CD4-positive, alpha-beta memory T cell (primary cell): Measurements from ENCODE around the gene ONECUT1. TPM values are rescaled to one million over a fixed set of nuclear protein-coding genes. Genes with fewer than 3 reads are reported as not detected.

ENCODE experiments used
- CTCF ChIA-PET: fragments of 350-600 bp; sonication (Branson Sonifier 250); formaldehyde crosslinking; loops from one replicate; lab custom pipeline; 2021; ENCODE audit warnings: inconsistent platforms; ENCODE audit not compliant: partially characterized antibody; lab: Charles Lee
- POLR2A ChIA-PET: fragments of 350-600 bp; sonication (Branson Sonifier 250); formaldehyde crosslinking; loops from one replicate; lab custom pipeline; 2021; ENCODE audit not compliant: partially characterized antibody; lab: Charles Lee
- DNase-seq, 5 donors: peaks; one replicate each; pipeline versions ENCODE4 v3.0.0 to v3.0.0-alpha.2; 2020 to 2022; ENCODE audit warnings: mixed read lengths in 1 of 5
- H3K27ac ChIP-seq: one replicate; pipeline ENCODE4 v1.7.0; 2013; ENCODE audit warnings: low read depth, low read length
- H3K27me3 ChIP-seq: 2 replicates; pipeline ENCODE4 v1.7.0; 2013; ENCODE audit warnings: mild to moderate bottlenecking, low read length, moderate library complexity; ENCODE audit not compliant: insufficient read depth
- H3K36me3 ChIP-seq: 2 replicates; pipeline ENCODE4 v1.7.0; 2013; ENCODE audit warnings: mild to moderate bottlenecking, low read length, moderate library complexity; ENCODE audit not compliant: insufficient read depth
- H3K4me1 ChIP-seq: 2 replicates; pipeline ENCODE4 v1.7.0; 2013; ENCODE audit warnings: mild to moderate bottlenecking, low read length, moderate library complexity; ENCODE audit not compliant: insufficient read depth
- H3K4me3 ChIP-seq, 2 donors: one replicate each; pipeline ENCODE4 v1.7.0; 2013; ENCODE audit warnings: low read length in 2 of 2, mild to moderate bottlenecking in 1 of 2
- H3K9me3 ChIP-seq, 2 donors: one replicate each; pipeline ENCODE4 v1.7.0; 2013; ENCODE audit warnings: low read length in 2 of 2, control low read depth in 1 of 2; ENCODE audit not compliant: control insufficient read depth in 1 of 2
- H3K27ac Mint-ChIP-seq, 7 donors: one replicate each; pipeline ENCODE4 v1.8.0; 2020 to 2021; ENCODE audit warnings: mixed read lengths in 7 of 7, mild to moderate bottlenecking in 6 of 7, inconsistent platforms in 3 of 7, moderate library complexity in 3 of 7
- H3K27me3 Mint-ChIP-seq, 2 donors: one replicate each; pipeline ENCODE4 v1.8.0; 2020 to 2021; ENCODE audit warnings: mixed read lengths in 2 of 2
- H3K36me3 Mint-ChIP-seq, 2 donors: one replicate each; pipeline ENCODE4 v1.8.0; 2020 to 2021; ENCODE audit warnings: mixed read lengths in 2 of 2, inconsistent platforms in 1 of 2, mild to moderate bottlenecking in 1 of 2
- H3K4me1 Mint-ChIP-seq, 4 donors: one replicate each; pipeline ENCODE4 v1.8.0; 2020 to 2021; ENCODE audit warnings: mixed read lengths in 4 of 4, mild to moderate bottlenecking in 1 of 4
- H3K4me3 Mint-ChIP-seq, 8 donors: one replicate each; pipeline ENCODE4 v1.8.0; 2020 to 2021; ENCODE audit warnings: mixed read lengths in 8 of 8, mild to moderate bottlenecking in 7 of 8, moderate library complexity in 6 of 8, inconsistent platforms in 3 of 8
- H3K9me3 Mint-ChIP-seq, 8 donors: one replicate each; pipeline ENCODE4 v1.8.0; 2020 to 2021; ENCODE audit warnings: mixed read lengths in 8 of 8, mild to moderate bottlenecking in 5 of 8, inconsistent platforms in 3 of 8, moderate library complexity in 1 of 8
- intact Hi-C: fragments of 100-400 bp; cut with micrococcal nuclease; formaldehyde crosslinking; loops from one replicate; pipeline ENCODE4 v1.15.1; 2023
- polyA plus RNA-seq, 2 donors: library from polyadenylated mRNA; unstranded; fragments of 300-500 nt; fragmentation: Illumina TruSeq; gene quantifications; one replicate each; pipeline ENCODE4 v1.2.3, GENCODE V29; 2021
- total RNA-seq, 2 experiments: library from RNA; stranded (reverse); gene quantifications; one replicate each; pipeline ENCODE4 v1.2.3, GENCODE V29; 2021

The ONECUT1 gene
- total and polyA plus RNA-seq, 4 experiments from 2014 or later = not detected

- Mint-ChIP-seq H3K4me3 (no peak overlapping the region), H3K9me3 (no peaks in the 10 kb centered on the region), H3K36me3 (no peaks in the 10 kb centered on the region), H3K27ac (no peak overlapping the region), H3K4me1 (peaks cover 0 to 2% (median 1%) of the 10 kb centered on the region in 4 donors), H3K27me3 (peaks cover 8% of the 10 kb centered on the region in 2 donors)
- DNase-seq = no peak
- no peak overlapping the region for H3K4me3 ChIP-seq
- POLR2A ChIA-PET = no interaction called here
- intact Hi-C loops = loop anchor here (10.0 kb wide), 2 partner anchors 133 to 173 kb away; partner anchors contain the start of gene ARPP19
- no peaks in the 10 kb centered on the region for H3K27me3 ChIP-seq
- H3K4me1 ChIP-seq = no peaks in the 10 kb centered on the region
- CTCF ChIA-PET = interaction anchor here (1.0 to 1.7 kb wide), 4 partner anchors 100 to 481 kb away, joined by 3 to 15 read pairs (median 10); no protein-coding TSS in a partner anchor
- no peak overlapping the region for H3K27ac ChIP-seq
- no peaks in the 10 kb centered on the region for H3K36me3 ChIP-seq
- no peaks in the 10 kb centered on the region for H3K9me3 ChIP-seq
These were observed 52.4 kb downstream of the ONECUT1 start for GRCh38 chr15:52737720-52738119.

DNA sequence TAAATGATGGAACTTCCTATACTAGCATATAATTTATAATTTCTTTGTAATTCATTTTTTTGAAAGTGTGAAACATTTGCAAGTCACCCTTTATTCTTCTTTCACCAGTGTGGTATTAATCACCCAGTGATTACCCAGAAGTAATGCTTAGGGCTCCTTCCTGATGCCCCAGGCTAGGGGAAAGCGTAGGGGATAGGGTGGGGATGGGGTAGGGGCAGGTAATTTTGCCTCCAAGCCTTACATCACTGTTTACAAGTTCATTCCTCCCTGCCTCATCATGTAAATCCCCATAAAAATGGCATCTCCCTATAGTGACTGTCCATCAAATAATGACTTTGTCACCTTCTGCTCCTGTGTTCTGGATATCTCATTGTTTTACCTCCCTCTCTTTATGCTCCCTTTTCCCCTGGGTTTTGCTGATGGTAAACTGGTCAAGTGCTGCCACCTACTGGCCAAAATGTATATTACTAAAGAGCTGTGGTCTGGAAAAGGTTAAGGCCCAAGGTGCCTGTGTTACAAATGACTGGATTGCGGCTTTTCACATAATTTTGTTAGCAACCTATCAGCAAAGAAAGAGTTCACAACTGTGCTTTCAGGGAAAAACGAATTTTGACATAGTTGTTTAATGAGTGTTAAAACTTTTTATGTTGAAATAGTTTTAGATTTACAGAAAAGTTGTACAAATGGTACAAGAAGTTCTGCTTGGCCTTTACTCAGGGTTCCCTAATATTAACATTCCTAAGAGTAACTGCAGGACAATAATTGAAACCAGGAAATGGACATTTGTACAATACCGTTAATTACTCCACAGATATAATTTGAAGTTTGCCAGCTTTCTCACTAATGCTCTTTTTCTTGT, 54.7 kb downstream of the ONECUT1 start:
- Histone ChIP-seq H3K27ac (no peak overlapping the region), H3K4me3 (no peak overlapping the region), H3K4me1 (peaks cover 3% of the 10 kb centered on the region), H3K27me3 (no peaks in the 10 kb centered on the region), H3K9me3 (no peaks in the 10 kb centered on the region), H3K36me3 (no peaks in the 10 kb centered on the region)
- Mint-ChIP-seq H3K9me3 (no peaks in the 10 kb centered on the region), H3K27ac (peak overlapping the region in 2 of 7 donors; percentile 7 to 47), H3K36me3 (no peaks in the 10 kb centered on the region), H3K4me3 (no peak overlapping the region), H3K4me1 (peaks cover 1 to 5% (median 3%) of the 10 kb centered on the region in 4 donors), H3K27me3 (peaks cover 6 to 7% of the 10 kb centered on the region in 2 donors)
- ChIA-PET CTCF (interaction anchor here (0.6 to 7.8 kb wide), 27 partner anchors 12 to 483 kb away, joined by 3 to 190 read pairs (median 4); partner anchors contain the start of genes ARPP19 and ATOSA), POLR2A (interaction anchor here (0.6 to 3.0 kb wide), 7 partner anchors 61 to 478 kb away, joined by 3 to 12 read pairs (median 3); no protein-coding TSS in a partner anchor)
- intact Hi-C loops = loop anchor here (1.0 to 10.0 kb wide), 5 partner anchors 131 to 479 kb away; partner anchors contain the start of gene ARPP19
- DNase-seq = peak; percentile 76 to 83 (median 77)

DNA sequence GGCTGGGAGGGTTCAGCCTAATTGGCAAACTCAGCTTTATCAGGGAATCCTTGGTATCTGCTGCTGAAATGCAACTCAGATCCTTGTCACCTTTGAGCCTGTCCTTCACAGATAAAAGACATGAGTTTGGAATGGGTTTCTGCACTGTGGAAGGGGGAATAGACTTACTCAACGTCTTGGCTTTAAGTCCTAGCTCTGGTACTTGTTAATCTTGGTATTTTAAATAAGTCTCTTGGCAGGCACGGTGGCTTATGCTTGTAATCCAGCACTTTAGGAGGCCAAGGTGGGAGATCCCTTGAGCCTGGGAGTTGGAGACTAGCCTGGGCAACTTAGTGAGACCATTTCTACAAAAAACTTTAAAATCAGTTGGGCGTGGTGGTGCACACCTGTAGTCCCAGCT, 55.8 kb downstream of the ONECUT1 start:
- Histone ChIP-seq H3K27ac (no peak overlapping the region), H3K27me3 (no peaks in the 10 kb centered on the region), H3K4me1 (peaks cover 14% of the 10 kb centered on the region), H3K36me3 (no peaks in the 10 kb centered on the region), H3K4me3 (no peak overlapping the region), H3K9me3 (no peaks in the 10 kb centered on the region)
- Mint-ChIP-seq H3K4me1 (peaks cover 9 to 15% (median 11%) of the 10 kb centered on the region in 4 donors), H3K4me3 (no peak overlapping the region), H3K27me3 (peaks cover under 1 to 2% of the 10 kb centered on the region in 2 donors), H3K27ac (no peak overlapping the region), H3K9me3 (no peaks in the 10 kb centered on the region), H3K36me3 (no peaks in the 10 kb centered on the region)
- intact Hi-C loops = loop anchor here (5.0 to 10.0 kb wide), 4 partner anchors 130 to 557 kb away; partner anchors contain the start of gene ARPP19
- ChIA-PET POLR2A (interaction anchor here (1.5 to 3.0 kb wide), 2 partner anchors 403 to 477 kb away, joined by 5 to 12 read pairs; no protein-coding TSS in a partner anchor), CTCF (interaction anchor here (0.8 to 7.8 kb wide), 22 partner anchors 15 to 507 kb away, joined by 3 to 190 read pairs (median 4); partner anchors contain the start of gene ATOSA)
- DNase-seq = no peak

GRCh38 chr15:52733696-52734255, 56.4 kb downstream of the ONECUT1 start:
- no peak for DNase-seq
- no peak overlapping the region for H3K4me3 Mint-ChIP-seq
- no peaks in the 10 kb centered on the region for H3K9me3 Mint-ChIP-seq
- Histone ChIP-seq H3K4me1 (peaks cover 16% of the 10 kb centered on the region), H3K9me3 (no peaks in the 10 kb centered on the region), H3K36me3 (no peaks in the 10 kb centered on the region), H3K4me3 (no peak overlapping the region), H3K27me3 (no peaks in the 10 kb centered on the region), H3K27ac (no peak overlapping the region)
- no peaks in the 10 kb centered on the region for H3K36me3 Mint-ChIP-seq
- CTCF ChIA-PET = interaction anchor here (0.6 to 7.8 kb wide), 19 partner anchors 16 to 507 kb away, joined by 3 to 190 read pairs (median 4); partner anchors contain the start of gene ATOSA
- peaks cover 11 to 17% (median 15%) of the 10 kb centered on the region in 4 donors for H3K4me1 Mint-ChIP-seq
- H3K27me3 Mint-ChIP-seq = peaks cover 0 to 2% of the 10 kb centered on the region in 2 donors
- peak overlapping the region in 2 of 7 donors; percentile 55 to 69 for H3K27ac Mint-ChIP-seq
- POLR2A ChIA-PET = interaction anchor here (1.5 to 3.0 kb wide), 2 partner anchors 402 to 476 kb away, joined by 5 to 12 read pairs; no protein-coding TSS in a partner anchor
- intact Hi-C loops = loop anchor here (5.0 to 10.0 kb wide), 4 partner anchors 129 to 556 kb away; partner anchors contain the start of gene ARPP19

DNA sequence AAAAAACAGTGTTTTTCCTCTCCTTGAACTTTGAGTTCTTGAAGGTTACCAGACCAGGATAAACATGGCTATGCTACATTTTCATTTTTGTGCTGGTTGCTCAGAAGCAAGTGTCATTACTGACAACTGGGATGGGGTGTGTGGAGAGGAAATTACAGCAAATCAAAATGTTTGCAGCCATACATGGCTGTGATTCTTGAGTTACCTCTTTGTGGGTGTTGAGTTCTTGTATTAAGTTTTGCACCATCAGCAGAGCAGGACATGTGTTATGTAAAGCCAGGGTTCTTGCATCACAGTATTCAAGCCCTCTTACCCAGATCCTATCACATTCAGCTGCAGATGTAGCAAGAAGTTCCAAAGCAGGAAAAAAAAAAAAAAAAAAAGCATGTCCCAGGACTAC, 57.0 kb downstream of the ONECUT1 start:
- Mint-ChIP-seq H3K4me3 (no peak overlapping the region), H3K4me1 (peaks cover 11 to 17% (median 15%) of the 10 kb centered on the region in 4 donors), H3K27me3 (no peaks in the 10 kb centered on the region), H3K9me3 (no peaks in the 10 kb centered on the region), H3K36me3 (no peaks in the 10 kb centered on the region), H3K27ac (peak overlapping the region in 3 of 7 donors; percentile 32 to 69 (median 46))
- POLR2A ChIA-PET = interaction anchor here (3.0 kb wide), 1 partner anchor 476 kb away, joined by 12 read pairs; no protein-coding TSS in a partner anchor
- H3K27ac ChIP-seq = no peak overlapping the region
- no peak for DNase-seq
- intact Hi-C loops = loop anchor here (5.0 to 10.0 kb wide), 4 partner anchors 128 to 556 kb away; partner anchors contain the start of gene ARPP19
- H3K4me3 ChIP-seq = no peak overlapping the region
- H3K36me3 ChIP-seq = no peaks in the 10 kb centered on the region
- no peaks in the 10 kb centered on the region for H3K27me3 ChIP-seq
- CTCF ChIA-PET = interaction anchor here (0.6 to 7.8 kb wide), 9 partner anchors 52 to 477 kb away, joined by 3 to 190 read pairs (median 13); partner anchors contain the start of gene ATOSA
- H3K4me1 ChIP-seq = peaks cover 16% of the 10 kb centered on the region
- H3K9me3 ChIP-seq = no peaks in the 10 kb centered on the region

DNA sequence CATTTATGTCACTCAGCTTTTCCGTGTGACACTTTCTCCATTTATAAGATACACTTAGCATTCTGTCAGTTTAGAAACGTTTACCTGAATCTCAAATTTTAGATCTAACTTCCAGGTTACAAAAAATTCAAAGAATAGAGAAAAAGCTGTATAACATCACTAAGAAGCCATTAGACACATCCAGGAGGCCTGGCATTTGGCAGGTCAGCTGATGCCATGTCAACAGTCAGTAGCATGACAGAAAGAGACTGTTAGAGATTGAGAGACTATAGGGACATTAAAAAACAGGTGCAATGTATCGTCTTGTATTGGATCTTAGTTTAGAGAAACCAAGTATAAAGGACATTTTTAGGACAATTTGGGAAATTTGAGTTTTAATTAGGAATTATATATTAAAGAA, 57.6 kb downstream of the ONECUT1 start:
- no peaks in the 10 kb centered on the region for H3K27me3 Mint-ChIP-seq
- H3K36me3 ChIP-seq = no peaks in the 10 kb centered on the region
- H3K27ac ChIP-seq = no peak overlapping the region
- H3K9me3 Mint-ChIP-seq = no peaks in the 10 kb centered on the region
- POLR2A ChIA-PET = interaction anchor here (4.5 kb wide), 1 partner anchor 54 kb away, joined by 49 read pairs; the partner anchor contains the start of gene ATOSA
- intact Hi-C loops = loop anchor here (5.0 to 10.0 kb wide), 4 partner anchors 128 to 555 kb away; partner anchors contain the start of gene ARPP19
- H3K27me3 ChIP-seq = no peaks in the 10 kb centered on the region
- no peak overlapping the region for H3K4me3 Mint-ChIP-seq
- H3K4me1 ChIP-seq = peaks cover 16% of the 10 kb centered on the region
- peak overlapping the region in 3 of 7 donors; percentile 11 to 74 (median 21) for H3K27ac Mint-ChIP-seq
- peaks cover 11 to 19% (median 15%) of the 10 kb centered on the region in 4 donors for H3K4me1 Mint-ChIP-seq
- no peak for DNase-seq
- no peaks in the 10 kb centered on the region for H3K36me3 Mint-ChIP-seq
- no peak overlapping the region for H3K4me3 ChIP-seq
- no peaks in the 10 kb centered on the region for H3K9me3 ChIP-seq
- CTCF ChIA-PET = interaction anchor here (1.0 to 7.8 kb wide), 8 partner anchors 51 to 476 kb away, joined by 3 to 190 read pairs (median 20); partner anchors contain the start of gene ATOSA
